Measurements from ENCODE around the gene NUBP2.

The NUBP2 gene

DNA sequence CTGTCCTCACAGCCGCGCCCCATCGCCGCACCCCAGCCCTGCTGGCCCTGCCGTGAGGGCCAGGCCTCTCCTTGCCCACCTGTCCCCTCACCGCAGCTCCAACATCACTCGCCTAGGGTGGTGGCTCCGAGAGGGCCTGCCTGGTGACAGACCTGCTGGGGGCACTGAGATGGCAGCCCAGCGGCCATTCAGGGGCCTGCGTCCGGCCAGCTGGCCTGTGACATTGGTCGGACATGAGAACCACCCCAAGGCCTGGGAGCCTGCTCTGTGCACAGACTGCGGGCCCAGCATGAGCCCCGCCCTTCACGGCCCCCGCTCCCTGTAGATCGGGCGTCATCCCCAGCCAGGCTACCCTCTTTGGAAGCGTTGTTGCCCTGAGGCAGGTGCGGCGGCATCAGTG, 23.2 kb upstream of the NUBP2 start:
- DNase-seq (ENCODE audit: low read depth): no peak

DNA sequence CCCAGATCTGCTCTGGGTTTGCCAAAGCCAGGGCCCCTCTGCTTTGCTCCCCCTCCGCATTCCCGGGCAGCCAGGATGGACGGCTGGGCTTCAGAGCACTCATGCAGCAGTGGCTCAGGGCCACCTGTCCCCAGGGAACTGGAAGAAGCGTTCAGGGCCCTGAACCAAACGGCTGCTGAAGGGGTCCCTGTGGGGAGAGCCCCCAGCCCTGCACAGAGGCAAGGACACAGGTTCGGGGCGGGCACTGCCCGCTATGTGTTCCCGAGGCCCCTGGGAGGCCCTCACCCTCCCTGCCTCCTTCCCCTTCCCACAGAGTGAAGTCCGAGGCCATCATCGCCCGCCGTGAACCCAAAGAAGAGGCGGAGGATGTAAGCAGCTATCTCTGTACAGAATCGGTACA, 21.8 kb upstream of the NUBP2 start:
- DNase-seq (ENCODE audit: low read depth): no peak

DNA sequence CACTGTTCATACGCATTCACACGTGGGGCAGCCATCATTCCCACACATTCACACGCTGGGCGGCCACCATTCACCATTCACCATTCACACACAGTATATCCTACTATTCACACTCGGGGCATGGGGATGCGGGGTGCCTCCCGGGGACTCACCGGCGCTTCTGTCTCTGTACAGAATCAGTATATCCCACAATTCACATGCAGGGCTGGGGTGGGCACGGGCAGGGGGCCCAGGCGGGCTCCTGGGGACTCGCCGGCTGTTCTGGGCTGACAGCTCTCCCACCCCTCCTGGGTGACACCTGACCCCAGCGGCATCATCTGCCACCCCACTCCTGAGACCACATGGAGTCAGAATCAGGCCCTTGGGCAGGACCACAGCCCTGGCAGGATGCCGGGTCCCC, 21.0 kb upstream of the NUBP2 start:
- no peak for DNase-seq (ENCODE audit: low read depth)

DNA sequence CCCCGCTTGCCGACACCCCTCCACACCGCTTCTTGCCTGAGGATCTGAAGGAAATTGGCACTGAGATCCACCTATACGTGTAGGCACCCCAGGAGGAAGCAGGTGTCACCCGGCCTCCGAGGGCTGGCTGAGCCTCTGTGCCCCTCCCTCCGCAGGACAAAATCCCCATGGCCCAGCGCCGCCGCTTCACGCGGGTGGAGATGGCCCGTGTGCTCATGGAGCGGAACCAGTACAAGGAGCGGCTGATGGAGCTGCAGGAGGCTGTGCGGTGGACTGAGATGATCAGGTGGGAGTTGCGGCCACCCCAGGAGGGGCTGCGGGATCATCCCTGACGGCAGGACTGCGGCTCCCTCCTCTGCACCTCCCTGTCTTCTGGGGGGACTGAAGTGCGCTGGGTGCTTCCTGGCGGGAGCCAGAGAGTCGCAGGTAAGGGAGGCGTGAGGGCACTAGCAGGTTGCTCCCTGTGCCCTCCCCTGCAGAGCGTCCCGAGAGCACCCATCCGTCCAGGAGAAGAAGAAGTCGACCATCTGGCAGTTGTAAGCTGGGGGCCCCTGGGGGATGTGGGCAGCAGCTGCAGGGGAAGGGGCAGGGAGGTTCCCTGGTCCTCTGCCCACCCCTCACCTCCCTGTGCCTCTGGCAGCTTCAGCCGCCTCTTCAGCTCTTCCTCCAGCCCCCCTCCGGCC, 20.4 kb upstream of the NUBP2 start:
- no peak for DNase-seq (ENCODE audit: low read depth)

DNA sequence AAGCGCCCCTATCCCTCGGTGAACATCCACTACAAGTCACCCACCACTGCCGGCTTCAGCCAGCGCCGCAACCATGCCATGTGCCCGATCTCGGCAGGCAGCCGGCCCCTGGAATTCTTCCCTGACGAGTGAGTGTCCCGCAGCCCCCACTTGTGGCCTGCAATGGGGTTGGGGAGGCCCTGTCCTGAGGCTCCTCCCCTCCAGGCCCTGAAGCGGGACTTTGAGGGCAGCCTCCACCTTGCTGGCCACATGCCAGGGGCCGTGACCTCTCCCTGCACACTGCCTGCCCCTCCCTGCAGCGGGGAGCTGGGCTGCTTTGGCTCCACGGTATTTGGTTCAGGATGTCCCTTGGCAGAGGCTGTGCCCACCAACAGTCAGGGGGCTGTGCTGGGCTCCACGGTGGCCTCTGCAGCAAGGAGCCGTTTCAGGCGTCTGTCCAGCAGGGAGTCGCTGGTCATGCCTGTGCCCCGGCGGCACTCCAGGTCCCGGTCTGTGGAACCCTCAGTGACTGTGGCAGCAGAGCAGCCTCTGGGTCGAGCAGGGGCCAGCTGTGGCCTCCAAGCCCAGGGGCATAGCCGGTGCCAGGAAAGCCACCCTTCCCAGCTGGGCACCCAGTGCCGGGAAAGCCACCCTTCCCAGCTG, 19.8 kb upstream of the NUBP2 start:
- DNase-seq (ENCODE audit: low read depth): no peak

DNA sequence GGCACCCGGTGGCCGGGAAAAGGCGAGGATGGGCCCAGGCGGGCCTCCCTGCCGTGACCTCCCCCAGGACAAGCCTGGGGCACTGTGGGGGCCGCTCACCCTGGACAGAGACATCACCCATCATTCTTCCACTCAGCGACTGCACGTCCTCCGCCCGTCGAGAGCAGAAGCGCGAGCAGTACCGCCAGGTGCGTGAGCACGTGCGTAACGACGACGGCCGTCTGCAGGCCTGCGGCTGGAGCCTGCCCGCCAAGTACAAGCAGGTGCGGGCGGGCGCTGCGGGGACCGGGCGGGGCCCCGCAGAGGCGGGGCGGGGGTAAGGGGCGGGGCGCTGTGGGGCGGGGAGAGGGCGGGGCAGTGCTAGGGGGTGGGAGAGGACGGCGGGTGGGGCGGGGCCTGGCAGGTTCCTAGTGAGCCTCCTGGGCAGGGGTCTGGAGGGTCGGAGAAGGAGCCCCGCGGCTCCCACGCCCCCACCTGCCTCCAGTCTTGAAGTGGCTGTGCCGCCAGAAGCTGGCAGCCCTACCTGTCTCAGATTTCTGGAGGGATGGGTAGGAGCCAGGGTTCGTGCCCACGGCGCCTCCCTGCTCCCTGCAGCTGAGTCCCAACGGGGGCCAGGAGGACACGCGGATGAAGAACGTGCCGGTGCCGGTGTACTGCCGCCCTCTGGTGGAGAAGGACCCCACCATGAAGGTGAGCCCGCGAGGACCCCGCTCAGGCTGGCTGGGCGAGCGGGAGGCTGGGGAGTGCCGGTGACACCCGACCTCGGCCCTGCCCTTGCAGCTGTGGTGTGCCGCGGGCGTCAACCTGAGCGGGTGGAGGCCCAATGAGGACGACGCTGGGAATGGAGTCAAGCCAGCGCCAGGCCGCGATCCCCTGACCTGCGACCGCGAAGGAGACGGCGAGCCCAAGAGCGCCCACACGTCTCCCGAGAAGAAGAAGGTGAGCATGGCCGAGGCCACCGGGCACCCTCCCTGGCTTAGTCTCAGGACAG, 18.9 kb upstream of the NUBP2 start:
- no peak for DNase-seq (ENCODE audit: low read depth)

DNA sequence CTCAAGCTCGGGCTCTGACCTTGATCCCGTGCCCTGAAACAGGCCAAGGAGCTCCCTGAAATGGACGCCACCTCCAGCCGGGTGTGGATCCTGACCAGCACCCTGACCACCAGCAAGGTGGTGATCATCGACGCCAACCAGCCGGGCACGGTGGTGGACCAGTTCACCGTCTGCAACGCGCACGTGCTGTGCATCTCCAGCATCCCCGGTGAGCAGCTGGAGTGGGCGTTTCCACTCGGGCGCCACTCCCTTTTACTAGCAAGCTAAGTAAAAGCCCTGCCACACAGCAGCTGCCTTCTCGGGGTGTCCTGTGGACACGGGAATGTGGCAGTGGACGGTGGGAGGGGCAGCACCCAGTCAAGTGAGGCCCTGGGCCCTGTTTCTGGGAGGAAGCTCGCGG, 17.8 kb upstream of the NUBP2 start:
- no peak for DNase-seq (ENCODE audit: low read depth)

DNA sequence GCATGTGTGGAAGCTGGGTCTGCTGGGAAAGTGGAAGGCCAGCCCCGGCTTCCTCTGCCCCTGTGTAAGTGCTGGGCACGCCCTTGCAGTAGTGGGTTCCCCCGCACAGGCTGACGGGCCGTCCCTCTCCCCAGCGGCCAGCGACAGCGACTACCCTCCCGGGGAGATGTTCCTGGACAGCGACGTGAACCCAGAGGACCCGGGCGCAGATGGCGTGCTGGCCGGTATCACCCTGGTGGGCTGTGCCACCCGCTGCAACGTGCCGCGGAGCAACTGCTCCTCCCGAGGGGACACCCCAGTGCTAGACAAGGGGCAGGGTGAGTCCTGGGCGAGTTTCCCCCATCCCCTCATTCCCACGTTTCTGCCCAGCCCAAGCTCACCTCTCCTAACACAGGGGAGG, 16.9 kb upstream of the NUBP2 start:
- no peak for DNase-seq (ENCODE audit: low read depth)

DNA sequence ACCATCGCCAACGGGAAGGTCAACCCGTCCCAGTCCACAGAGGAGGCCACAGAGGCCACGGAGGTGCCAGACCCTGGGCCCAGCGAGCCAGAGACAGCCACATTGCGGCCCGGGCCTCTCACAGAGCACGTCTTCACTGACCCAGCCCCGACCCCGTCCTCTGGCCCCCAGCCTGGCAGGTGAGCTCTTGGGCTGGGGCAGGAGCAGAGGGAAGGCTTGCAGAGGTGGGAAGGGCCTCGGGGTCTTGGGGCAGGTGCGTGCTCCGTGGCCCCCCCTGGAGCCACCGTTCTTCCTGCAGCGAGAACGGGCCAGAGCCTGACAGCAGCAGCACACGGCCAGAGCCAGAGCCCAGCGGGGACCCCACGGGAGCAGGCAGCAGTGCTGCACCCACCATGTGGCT, 16.5 kb upstream of the NUBP2 start:
- DNase-seq (ENCODE audit: low read depth): no peak

DNA sequence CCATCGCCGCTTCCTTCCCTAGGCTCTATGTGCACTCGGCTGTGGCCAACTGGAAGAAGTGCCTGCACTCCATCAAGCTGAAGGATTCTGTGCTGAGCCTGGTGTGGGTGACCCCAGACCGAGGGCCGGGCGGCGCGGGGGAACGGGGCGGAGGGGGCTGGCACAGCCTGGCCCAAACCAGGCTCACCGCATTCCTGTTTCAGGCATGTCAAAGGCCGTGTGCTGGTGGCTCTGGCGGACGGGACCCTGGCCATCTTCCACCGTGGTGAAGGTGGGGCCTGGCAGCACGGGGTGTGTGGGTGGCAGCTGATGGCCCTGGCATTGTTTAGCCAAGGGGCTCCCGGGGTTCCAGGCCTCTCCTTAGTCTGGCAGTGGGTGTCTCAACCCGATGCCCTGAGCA, 16.1 kb upstream of the NUBP2 start:
- no peak for DNase-seq (ENCODE audit: low read depth)

DNA sequence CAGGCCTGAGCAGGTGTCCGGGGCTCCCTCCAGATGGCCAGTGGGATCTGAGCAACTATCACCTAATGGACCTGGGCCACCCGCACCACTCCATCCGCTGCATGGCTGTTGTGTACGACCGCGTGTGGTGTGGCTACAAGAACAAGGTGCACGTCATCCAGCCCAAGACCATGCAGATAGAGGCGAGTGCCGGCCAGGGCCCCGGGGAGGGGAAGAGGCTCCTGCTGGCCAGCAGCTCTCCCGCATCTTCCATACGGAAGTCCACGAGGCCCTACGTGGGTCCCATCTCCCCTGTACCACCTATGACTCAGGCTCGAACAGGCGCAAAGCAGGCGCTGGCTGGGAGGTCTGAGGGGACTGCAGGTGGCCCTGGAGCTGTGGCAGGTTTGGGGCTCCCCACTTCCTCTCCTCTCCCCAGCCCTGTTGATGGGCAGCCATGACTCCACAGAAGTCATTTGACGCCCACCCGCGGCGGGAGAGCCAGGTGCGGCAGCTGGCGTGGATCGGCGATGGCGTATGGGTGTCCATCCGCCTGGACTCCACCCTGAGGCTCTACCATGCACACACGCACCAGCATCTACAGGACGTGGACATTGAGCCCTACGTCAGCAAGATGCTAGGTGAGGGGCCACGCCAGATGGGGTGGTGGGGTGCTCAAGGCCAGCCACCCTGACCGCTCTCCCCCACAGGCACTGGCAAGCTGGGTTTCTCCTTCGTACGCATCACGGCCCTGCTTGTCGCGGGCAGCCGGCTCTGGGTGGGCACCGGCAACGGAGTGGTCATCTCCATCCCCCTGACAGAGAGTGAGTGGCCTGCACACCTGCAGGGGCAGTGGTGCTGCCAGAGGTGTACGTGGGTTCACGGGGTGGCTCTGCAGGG, 15.4 kb upstream of the NUBP2 start:
- no peak for DNase-seq (ENCODE audit: low read depth)

DNA sequence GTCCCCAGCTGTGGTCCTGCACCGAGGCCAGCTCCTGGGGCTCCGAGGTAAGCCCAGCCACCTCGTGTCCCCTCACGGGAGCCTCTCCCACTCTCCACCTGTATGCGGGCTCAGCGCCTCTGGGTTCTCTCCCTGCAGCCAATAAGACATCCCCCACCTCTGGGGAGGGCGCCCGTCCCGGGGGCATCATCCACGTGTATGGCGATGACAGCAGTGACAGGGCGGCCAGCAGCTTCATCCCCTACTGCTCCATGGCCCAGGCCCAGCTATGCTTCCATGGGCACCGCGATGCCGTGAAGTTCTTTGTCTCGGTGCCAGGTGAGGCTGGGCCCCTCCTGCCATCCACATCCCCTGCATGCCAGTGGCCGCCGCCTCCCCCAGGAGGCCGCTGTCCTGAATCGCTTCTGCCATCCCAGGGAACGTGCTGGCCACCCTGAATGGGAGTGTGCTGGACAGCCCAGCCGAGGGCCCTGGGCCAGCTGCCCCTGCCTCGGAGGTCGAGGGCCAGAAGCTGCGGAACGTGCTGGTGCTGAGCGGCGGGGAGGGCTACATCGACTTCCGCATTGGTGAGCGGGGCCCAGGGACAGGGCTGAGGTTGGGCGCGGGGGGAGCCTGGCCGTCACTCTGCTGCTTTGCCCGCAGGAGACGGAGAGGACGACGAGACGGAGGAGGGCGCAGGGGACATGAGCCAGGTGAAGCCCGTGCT, 14.5 kb upstream of the NUBP2 start:
- no peak for DNase-seq (ENCODE audit: low read depth)

DNA sequence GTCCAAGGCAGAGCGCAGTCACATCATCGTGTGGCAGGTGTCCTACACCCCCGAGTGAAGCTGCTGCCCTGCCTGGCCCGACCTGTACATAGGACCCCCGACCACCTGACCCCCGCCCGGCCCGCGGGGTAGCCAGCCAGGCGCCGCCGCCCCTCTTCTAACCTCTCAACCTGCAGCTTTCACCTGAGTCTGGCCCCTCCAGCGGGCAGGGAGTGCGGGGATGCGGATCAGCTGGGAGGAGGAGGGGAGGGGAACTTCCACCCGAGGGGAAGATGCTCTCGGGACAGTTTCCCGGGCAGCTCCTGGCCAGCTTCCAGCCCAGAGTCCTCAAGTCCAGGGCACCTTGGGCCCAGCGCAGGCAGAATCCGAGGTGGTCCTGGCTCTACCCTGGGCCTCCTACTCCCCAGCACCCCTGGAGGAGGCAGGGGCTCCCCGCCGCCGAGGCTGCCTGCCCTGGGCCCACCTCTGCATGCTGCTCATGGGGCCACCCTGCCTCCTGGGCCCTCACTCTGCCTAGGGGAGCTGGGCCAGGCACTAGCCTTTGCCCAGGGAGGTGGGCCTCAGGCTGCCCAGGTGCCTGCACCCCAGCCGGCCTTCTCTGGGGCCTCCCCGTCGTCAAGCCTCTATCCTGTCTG, 13.9 kb upstream of the NUBP2 start:
- DNase-seq (ENCODE audit: low read depth): no peak

DNA sequence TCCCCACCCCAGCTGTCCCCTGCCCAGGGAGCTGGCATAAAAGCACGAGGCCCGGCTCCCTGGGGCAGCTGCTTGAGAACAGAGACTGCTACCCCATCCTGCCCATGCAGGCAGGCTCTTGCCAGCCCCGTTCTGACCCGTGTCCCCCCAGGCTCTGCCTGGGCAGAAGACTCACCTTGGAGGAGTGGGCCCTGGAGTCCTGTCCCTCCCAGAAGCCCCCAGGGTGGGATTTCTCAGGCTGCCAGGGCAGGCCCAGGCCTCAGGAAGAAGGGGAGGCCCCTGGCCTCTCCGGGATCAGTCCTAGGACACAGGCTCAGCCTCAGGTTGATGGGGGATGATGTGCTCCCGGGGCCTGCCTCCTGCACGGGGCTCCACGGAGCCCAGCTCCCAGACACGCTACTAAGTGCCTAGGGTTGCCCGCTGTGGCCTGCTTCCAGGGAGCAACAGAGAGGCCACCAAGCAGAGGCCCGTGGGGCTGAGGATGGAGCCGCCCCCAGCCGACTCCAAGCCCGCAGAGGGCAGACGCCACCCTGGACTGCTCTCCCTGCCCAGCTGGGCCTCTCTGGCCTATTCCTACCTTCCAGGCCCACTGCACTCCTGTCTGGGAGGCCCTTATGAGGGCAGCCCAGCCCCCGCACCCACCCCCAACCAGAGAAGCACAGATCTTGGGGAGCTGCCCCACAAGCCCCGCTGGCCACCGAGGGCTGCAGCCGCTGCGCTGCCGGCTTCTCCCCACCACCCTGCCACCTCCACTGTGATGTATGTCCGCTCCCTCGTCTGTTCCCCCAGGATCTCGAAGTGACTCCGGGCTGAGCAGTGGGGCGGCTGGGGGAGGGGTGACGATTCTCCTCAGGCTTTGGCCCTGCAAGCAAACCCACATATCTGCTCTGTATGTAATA, 13.1 kb upstream of the NUBP2 start:
- no peak for DNase-seq (ENCODE audit: low read depth)

DNA sequence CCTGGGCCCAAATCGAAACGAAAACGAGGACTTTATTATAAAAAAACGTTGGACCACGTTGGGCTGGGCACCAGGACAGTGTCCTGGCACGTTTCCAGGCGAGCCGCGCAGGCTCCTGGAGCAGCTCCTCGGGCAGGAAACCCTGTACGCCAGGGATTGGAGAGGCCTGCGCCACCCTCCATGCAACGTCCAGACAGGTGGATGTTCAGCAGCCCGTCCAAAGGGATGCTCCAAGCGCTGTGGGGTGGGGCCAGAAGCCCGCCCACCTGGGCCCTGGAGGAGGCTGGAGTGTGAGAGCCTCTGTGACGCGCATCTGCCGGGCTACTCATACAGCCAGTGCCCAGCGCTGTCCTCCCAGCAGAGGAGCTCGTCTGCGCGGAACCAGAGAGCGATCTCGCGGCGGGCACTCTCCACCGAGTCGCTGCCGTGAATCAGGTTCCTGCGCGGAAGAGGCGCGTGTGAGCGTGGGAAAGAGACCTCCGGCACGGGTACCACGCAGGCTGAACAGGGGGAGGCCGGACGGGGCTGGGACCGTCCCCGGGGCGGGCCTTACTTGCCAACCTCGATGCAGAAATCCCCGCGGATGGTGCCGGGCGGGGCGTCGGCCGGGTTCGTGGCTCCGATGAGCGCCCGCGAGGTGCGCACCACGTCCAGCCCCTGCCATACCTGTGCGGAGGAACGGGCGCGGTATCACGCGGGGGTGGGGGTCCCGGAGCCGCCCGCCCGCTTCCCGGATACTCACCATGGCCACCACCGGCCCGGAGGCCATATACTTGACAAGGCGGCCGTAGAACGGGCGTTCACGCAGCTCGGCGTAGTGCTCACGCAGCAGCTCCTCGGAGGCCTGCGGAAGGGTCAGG, 12.2 kb upstream of the NUBP2 start:
- DNase-seq (ENCODE audit: low read depth): no peak

DNA sequence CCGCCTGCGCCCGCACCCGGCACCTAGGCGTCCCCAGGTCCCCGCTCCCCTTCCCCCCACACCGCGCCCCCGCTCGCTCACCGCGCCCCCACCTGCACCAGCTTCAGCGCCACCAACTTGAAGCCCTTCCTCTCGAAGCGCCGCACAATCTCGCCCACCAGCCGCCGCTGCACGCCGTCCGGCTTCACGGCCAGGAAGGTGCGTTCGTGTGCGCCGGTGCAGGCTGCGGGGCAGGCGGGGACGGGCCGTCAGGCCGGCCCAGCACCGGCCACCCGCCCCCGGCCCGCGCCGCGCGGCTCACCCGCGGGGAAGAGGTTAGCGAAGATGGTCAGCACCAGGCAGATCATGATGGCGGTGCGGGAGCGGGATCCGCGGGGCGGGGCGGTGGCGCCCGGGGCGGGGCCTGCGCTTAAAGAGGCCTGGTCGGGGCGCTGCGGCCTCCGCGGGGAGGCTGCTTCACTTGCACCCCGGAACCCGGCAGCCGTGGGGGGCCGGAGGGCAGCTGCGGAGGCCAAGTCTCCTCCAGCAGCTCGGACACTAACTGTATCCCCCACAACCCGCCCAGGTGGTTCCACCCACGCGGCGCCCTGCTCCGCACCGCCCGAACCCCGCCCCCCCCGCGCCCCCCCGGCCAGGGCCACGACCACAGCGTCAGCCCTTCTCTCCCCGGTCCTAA, 11.4 kb upstream of the NUBP2 start, which contains the start of gene NME3:
NME3 (minus strand) TSS at position 356 of the 676 bp plus-strand sequence; CDS start at position 347, 9 bp downstream.
- no peak for DNase-seq (ENCODE audit: low read depth)

DNA sequence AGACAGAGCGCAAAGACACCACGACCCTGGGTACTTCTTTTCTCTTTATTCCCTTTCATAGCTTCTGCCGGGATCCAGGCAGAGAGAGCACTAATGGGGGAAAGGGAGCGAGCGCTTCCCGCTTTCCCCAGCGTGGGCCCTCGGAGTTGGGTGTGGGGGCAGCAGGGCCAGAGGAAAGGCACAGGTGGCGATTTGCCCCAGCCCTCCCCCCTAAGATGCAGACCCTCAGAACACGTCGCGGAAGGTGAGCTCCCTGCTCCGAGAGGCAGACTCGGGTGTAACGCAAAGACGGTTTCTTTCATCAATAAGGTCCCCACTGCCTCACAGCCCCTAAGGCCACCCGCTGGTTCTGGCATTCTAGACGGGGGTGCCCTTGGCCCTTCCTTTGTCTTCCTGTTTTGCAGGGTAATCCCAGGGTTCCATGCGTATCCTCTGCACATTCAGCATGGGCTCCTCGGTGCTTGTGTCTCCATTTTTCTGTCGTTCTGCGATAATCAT, 10.8 kb upstream of the NUBP2 start:
- no peak for DNase-seq (ENCODE audit: low read depth)

DNA sequence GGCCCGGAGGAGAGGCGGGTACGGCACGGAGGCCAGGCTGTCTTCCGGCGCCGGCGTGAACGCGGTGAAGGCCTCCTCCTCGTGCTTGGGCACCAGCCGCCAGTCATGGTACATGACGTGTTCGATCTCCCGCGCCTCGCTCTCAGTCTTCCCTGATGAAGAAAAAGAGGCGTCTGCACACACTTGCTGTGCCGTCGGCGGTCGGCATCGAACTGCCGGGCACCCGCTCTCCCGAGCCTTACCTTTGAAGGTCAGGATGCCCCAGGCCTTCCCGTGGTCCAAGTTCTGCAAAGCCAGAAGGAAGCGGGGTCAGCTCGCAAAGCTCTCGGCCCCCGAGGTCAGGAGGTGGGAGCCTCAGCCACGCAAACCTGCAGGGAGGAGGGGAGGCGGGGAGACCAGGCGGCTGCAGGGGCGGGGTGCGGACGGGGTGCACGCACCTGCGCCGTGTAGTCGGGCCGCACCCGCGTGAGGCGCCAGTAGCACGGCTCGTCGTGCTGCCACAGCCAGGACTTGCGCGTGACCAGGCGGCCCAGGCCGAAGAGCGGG, 10.3 kb upstream of the NUBP2 start, which contains the start of gene EME2:
EME2 (plus strand) TSS at position 449 of the 546 bp plus-strand sequence. CDS start 418 bp downstream, outside the sequence.
- no peak for DNase-seq (ENCODE audit: low read depth)
